Ishikawa (cell line): Measurements from ENCODE around the gene ZBTB16.

Experiments used
- EGR1 ChIP-seq: IDR thresholded peaks from 2 replicates; pipeline ENCODE4 v1.6.1; 2012
- EP300 ChIP-seq: IDR thresholded peaks from 2 replicates; pipeline ENCODE4 v1.6.1; 2012; ENCODE audit warnings: borderline replicate concordance
- FOXM1 ChIP-seq: IDR thresholded peaks from 2 replicates; pipeline ENCODE4 v1.6.1; 2012; ENCODE audit warnings: low read depth, borderline replicate concordance
- NFIC ChIP-seq: IDR thresholded peaks from 2 replicates; pipeline ENCODE4 v1.6.1; 2012
- RAD21 ChIP-seq: IDR thresholded peaks from 2 replicates; pipeline ENCODE4 v1.6.1; 2012; ENCODE audit warnings: low read depth
- TCF12 ChIP-seq: IDR thresholded peaks from 2 replicates; pipeline ENCODE4 v1.6.1; 2012; ENCODE audit warnings: low read depth
- ZBTB7A ChIP-seq: IDR thresholded peaks from 2 replicates; pipeline ENCODE4 v1.6.1; 2012; ENCODE audit warnings: low read depth
- TF ChIP-seq, protein P1 (sequence below): IDR thresholded peaks from 2 replicates; pipeline ENCODE4 v1.6.1; 2012; ENCODE audit warnings: low read depth, mild to moderate bottlenecking

DNA sequence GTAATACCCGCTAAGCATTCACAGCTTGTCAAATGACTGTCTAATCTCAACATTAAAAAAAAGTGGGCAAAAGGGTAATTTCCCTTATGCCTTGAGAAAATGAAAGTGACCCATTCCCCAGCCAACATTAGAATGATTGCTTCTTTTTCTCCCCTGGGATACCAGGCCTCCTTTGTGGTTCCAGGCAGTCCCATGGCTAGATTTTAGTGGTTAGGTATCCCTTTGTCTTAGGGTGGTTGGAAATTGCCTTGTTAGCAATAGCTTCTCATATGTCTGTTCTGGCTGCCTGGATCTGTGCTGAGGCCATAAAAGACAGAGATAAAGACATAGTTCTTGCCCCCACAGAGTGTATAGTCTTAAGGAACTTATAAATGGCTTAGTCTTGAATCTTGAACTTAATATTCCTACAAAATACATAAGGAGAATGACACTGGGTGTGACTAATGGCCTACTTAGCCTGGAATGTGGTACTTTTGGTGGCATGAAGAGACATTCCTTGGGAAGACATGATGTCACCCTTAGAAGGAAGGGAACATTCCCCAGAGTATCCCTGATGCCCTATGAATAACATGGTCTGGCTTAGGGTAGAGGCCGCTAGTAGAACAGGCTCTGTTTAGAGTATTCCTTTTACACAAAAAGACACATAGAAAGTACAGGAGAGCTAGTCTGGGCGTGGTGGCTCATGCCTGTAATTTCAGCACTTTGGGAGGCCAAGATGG is 90.3 kb downstream of the ZBTB16 start:
- no peak for TF ChIP-seq NFIC
- TF ChIP-seq EP300: no peak
- no peak for TF ChIP-seq TCF12
- TF ChIP-seq, protein P1, sequence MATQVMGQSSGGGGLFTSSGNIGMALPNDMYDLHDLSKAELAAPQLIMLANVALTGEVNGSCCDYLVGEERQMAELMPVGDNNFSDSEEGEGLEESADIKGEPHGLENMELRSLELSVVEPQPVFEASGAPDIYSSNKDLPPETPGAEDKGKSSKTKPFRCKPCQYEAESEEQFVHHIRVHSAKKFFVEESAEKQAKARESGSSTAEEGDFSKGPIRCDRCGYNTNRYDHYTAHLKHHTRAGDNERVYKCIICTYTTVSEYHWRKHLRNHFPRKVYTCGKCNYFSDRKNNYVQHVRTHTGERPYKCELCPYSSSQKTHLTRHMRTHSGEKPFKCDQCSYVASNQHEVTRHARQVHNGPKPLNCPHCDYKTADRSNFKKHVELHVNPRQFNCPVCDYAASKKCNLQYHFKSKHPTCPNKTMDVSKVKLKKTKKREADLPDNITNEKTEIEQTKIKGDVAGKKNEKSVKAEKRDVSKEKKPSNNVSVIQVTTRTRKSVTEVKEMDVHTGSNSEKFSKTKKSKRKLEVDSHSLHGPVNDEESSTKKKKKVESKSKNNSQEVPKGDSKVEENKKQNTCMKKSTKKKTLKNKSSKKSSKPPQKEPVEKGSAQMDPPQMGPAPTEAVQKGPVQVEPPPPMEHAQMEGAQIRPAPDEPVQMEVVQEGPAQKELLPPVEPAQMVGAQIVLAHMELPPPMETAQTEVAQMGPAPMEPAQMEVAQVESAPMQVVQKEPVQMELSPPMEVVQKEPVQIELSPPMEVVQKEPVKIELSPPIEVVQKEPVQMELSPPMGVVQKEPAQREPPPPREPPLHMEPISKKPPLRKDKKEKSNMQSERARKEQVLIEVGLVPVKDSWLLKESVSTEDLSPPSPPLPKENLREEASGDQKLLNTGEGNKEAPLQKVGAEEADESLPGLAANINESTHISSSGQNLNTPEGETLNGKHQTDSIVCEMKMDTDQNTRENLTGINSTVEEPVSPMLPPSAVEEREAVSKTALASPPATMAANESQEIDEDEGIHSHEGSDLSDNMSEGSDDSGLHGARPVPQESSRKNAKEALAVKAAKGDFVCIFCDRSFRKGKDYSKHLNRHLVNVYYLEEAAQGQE: no peak
- TF ChIP-seq ZBTB7A: no peak
- TF ChIP-seq RAD21: no peak
- no peak for TF ChIP-seq FOXM1
- TF ChIP-seq EGR1: no peak
